HG03520 (cell line): ENCODE measurements around the gene MALL.
"Not testable (repeated sequence)": the region's sequence is repeated elsewhere in the genome, so short reads cannot be mapped to it uniquely, and the experiment has no call there.

ENCODE experiments used
- ATAC-seq: cut with Tn5 transposase; IDR thresholded peaks from one replicate; pipeline ENCODE4 v1.9.1; 2021; ENCODE audit warnings: mild to moderate bottlenecking, moderate library complexity; ENCODE audit not compliant: unreplicated experiment

Gene MALL

DNA sequence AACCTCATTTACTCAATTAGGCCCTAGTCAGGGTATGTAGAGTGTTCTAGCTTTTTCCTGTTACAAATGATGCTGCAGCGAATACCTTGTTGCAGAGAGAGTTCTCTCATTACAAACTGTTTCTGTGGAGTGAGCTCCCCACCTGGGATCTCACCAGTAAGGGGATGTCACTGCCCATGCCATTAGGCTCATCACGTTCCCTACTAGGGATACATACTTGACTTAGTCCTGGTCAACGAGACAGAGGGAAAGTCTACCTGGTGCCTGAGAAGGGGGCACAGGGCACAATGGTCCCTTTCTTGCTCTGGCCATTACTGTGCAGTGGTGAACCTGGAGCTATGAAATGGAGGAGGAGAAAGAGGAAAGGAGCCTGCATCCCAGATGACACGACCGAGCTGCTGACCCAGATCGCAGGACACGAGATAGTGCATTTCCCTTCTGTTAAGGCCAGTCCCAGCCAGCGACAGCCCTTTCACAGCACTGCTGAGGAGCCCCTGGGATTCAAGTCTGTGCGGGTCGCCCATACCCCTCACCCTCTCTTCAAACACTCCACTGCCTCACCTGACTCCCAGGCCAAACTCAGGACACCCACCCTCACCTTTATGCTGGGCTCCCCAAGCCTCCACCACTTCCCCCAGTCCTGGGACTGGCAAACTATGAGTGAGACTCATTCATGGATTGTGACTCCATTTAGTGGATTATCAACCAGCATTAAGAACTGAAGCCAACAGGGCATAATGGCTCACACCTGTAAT lies 16.0 kb downstream of the MALL start:
- ATAC-seq = no peak

DNA sequence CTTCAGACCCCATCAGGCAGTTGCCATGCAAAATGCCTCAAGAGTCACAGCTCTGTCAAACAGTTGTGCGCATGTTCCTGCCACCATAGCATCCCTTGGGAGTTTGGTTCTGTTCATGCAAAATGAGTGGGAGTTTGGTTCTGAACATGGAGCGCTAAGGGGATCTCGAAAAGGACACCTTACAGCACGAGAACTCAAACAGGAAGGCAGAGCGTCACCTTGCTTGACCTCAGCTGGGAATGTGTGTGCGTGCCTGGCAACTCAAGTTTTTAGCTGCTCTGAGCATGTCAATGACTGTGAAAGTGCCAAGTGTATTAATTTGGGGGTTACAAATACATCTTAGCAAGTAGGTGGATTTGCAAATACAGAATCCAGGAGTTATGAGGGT lies 16.6 kb downstream of the MALL start:
- no peak for ATAC-seq

DNA sequence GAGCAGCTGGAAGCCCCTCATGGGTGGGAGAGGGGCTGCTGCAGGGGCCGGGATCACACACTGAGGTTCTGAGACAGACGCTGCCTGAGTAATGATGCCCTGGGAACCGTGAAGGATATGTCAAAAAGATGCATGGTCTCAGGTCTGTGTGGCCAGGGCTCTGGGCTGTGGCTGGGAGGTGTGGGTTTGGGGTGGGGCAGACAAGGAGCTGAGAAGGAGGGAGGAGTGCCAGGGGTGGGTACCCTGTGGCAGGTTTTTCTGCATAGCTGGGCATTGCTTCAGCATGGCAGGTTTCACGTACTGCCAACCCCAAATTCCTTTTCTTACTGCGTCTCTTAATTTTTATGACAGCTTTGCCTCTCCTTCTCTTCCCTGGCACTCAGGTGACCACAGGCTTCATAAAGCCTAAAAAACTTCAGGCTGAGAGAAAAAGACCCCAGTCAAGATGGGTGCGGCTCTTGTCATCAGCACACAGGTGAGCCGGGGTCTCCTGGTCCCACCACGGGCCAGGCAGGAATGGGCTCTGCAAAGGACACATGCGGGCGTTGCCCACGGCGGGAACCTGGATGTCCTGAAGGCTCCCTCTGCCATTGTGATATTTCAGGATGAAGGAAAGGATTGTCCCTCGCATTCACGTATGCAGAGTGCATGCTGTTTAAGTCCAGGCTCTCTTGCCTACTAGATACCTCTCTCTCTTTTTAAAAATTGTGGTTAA lies 18.0 kb downstream of the MALL start:
- no peak for ATAC-seq

DNA sequence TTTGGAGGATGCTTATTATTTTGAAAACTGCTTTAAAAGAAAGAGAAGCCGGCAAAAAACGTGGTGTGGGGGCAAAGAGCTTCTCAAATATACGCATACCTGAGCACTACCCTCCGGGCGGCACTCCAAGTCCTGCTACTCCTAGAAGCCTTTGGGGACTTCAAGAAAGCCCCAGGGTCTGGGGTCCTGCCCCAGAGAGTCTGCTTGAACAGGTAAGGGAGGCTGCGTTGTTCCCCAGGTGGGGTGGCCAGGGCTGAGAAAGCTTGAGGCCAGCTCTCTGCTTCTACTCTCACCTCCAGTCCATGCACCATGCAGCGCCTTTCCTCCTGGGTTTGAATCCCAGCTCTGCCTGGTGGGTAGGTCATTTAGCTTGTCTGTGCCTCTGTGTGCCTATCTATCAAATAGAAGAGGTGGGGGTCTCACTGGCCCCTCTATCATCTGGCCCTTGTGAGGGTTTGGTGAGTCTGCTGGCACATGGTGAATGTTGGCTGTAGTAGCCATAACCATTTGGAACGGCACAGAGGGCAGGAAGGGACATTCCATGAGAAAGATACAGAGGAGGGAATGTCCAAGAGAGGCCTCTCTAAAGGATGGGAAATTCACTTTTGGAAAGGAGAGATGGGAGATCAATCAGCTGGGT lies 19.5 kb downstream of the MALL start:
- ATAC-seq = no peak

DNA sequence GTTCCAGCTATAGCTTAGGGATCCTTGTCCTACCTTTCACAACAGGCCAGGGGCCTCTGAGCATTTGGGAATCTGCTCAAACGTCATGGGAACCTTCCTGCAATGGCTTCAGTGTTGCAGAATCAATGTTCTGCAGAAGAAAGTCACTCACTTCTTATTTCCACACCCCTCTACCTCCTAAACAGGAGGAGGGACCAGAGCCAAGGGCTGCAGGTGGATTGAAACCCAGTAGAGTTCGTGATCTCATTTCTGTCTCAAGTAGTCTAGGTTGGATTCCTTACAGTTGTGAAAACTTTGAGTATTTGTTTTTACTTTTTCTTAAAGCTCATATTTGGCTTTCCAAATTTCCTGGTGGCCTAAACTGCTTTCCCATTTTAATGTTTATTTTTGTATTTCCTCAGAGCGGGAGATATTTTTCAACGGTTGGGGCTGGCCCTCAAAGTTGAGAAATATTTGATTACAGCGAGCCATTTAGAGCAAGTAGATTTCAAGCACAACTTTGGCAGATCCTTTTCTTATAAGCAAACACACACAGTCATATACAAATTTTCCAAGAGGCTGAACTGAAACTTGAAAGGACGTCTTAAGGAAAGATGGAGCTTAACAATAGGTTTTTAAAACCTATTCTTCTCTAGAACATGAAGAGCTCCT lies 20.6 kb downstream of the MALL start:
- not testable (repeated sequence) for ATAC-seq

DNA sequence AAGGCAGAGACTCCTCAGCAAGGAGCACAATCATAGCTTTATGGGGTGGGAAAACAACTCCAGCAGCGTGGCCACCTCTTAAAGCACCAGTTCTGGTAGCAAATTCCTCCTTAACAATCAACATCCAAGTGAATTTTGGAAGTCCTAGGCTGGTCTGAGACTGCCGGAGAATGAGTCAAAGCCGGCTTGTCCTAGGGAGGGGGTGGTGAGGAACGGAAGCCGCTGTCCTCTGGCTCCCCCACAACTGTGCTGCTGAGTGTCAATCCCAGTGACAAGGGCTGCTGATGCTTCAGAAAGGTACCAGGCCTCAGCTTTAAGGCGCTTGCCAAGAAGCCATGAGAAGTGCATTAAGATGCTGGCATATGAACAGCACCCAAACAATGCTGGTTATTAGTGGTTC lies 21.7 kb downstream of the MALL start:
- not testable (repeated sequence) for ATAC-seq

DNA sequence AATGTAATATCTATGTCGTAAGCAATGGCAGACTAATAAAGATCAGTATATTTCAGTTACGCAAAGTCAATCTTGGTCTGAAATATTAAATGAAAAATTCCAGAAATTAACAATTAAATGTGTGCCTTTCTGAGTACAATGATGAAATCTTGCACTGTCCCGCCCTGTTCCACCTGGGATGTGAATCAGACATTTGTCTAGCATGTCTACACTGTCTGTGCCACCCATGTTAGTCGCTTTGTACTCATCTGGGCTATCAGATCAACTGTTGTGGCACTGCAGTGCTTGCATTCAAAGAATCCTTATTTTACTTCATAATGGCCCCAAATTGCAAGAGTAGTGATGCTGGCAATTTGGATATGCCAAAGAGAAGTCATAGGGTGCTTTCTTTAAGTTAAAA lies 25.5 kb downstream of the MALL start:
- not testable (repeated sequence) for ATAC-seq

DNA sequence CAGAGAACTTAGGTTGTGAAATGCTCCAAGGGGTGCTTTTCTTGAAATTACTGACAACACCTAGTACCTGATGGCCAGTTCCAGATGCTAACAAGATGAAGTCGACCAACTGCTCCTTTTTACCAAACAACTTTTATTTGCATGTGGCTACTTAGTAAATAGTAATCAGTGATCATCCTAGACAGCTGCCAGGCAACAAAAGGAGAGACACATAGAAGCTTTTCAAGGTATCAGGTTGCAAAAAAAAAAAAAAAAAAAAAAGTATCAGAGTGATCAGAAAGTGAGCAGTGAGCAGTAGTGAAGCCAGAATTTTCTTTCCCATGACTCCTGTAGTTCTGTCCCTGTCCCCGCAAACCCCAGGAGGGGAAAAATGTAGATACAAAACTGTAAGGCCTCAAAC lies 31.9 kb downstream of the MALL start:
- not testable (repeated sequence) for ATAC-seq

DNA sequence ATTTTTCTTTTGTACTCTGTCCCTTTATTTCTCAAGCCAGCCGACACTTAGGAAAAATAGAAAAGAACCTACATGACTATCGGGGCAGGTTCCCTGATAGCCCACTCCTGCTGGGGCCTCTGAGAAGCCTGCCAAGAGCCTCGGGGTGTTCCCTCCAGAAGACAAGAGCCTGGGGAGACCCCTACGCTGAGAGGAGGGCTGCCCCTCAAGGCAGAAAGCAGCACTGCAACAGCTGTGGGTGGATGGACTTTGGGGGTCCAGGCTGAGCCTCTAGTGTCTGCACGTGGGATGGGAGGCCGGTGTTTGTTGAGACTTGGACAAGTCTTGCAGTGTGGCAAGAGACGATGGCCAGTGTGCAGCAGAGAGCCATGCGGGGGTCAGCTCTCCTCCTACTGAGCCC lies 32.5 kb downstream of the MALL start:
- not testable (repeated sequence) for ATAC-seq

DNA sequence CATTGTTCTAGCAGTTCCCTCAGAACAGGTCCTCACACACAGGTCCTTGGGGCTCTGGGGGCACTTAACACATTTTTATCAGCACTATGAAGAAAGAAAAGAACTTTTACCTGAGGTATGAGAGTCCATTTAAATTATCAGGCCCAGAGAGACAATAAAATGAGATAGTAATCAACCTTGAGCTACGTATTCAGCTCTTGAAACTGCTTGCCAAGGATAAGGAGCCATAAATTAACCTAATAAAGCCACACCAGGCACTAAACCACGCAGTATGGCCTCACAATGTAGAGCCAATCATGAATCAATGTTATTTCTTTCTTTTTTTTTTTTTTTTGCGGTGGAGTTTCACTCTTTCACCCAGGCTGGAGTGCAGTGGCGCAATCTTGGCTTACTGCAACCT lies 37.5 kb downstream of the MALL start:
- not testable (repeated sequence) for ATAC-seq

DNA sequence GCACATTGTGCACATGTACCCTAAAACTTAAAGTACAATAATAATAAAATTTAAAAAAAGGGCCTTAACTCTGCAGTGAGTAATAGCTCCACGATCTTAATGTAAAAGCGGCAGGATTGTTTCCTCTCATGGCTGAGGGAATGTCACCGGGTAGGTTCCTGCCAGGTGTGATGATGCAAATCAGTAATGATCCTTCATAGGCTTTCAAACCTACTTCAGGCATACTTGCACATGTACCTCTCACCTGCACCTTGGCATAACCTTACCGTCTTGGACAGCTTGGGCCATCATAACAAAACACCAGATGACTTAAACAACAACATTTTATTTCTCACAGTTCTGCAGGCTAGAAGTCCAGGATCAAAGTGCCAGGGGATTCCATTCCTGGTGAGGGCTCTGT lies 39.7 kb downstream of the MALL start:
- not testable (repeated sequence) for ATAC-seq

DNA sequence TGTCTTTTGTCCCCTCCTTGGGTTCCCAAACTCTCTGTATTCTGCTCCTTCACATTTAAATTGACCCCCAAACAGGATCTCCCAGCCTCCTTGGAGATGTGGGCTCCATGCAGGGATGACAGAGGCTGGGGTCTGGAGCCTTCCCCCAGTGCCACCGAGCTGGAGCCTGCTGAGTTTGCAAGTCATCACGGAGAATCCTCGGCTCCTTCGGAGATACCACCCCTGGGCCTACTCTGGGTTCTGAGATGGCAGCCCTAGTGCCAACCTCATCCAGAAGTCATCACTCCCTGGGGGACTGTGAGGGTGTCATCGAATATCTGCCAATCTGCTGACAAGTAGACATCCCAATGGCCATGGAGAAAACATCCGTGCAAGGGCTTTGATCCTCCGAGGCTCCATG lies 45.8 kb downstream of the MALL start:
- ATAC-seq = not testable (repeated sequence)

DNA sequence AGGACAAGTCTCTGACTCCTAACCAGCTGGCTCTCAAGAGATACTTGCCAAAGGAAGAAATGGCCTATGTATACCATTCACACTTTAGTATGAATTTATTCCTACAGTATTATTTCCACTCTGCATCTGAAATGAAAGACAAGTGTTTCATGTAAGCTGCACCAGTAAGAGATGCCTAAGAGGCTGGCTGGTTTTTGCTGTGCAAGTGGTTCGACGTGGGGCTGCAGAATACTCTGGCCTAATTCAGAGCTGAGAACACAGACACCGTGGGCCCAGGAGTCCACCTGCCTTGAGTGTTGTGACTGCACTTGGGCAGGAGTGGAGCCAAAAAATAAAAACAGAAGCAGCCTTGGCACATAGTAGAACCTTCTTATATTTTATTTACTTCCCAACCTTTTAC lies 47.5 kb downstream of the MALL start:
- ATAC-seq = not testable (repeated sequence)

DNA sequence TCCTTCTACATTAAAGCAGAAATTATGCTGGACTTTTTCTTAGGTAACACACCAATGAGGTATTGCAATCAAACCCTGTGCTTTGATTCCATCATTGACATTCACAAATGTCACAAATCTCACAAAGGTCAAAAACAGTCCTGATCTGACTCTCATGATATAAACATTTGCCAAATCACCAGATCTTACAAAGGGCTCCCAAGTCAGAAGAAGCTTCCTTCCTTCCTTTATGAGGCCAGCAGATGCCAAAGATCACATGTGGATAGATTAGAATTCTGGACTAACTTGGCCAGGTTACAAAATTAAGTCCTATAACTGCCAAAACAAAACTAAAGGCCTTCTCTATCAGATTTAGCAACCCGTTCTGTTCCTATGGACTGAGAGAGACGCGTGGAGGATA lies 53.3 kb downstream of the MALL start:
- not testable (repeated sequence) for ATAC-seq

DNA sequence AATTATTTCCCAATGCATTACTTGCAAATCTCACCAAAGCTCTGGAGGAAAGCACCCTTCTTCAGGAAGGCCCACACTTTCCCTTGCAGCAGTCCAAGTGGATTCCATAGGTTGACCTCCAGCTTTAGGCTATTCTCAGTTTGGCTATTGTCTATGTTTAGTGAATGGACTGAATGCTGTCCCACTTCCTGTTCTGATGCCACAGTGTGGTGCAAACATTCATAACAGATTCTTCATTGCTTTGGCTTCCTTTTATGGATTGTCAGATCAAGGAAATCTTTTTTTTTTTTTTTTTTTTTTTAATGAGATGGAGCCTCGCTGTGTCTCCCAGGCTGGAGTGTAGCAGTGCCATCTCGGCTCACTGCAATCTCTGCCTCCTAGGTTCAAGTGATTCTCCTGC lies 55.1 kb downstream of the MALL start:
- not testable (repeated sequence) for ATAC-seq

DNA sequence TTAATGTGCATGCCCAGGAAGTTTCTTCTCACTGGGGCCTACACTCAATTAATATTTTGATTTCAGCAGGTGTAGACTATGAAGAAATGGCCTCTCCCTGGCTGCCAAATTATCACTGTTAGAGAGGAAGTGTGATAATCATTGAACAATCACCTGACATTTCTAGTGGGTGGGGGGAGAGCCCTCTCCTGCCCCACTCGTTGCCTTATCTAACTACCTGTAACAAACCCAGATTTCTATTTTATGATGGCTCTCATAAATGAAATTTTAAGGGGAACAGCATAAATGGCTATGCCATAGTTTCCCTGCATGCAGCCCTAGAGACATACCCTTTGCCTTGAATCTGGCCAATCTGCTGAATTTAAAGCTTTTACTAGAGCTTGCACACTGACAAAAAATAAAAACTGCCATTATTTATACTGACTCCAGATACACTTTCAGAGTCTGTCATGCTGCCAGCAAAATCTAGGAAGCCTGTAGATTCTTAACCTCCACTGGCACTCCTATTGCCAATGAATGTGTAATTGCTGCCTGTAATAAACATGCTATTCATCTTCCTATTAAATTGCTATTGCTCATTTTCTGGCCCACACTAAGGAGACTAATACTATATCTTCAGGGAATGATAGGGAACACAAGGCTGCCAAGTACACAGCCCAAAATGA lies 55.8 kb downstream of the MALL start:
- ATAC-seq = not testable (repeated sequence)

DNA sequence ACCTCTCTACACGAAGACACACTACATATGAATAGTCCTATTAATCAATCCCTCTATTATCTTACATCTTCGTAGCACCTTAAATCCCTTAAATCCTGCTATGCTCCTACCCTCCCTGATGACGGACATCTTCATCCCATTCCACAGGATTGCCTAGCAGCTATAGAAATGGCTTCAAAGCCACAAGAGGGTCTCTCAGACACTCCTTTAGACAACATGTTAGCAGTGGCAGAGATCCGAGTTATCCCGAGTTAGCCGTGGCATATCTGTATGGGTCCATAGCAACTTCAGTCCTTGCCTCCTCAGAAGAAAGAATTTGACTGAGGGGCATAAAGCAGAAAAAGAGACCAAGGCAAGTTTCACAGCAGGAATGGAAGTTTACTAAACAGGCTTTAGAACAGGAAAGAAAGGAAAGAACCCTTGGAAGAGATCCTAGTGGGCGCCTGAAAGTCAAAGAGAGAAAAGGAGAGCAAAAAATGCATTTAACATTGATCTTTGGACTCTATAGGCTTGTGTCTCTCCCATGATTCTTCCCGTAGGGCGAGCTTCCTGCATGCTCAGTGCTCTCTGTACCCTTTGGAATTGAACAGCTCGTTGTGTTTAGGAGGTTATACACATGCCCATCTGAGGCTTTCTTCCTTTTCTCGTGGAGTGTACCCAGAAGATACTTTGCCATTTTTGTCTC lies 56.5 kb downstream of the MALL start:
- ATAC-seq = not testable (repeated sequence)

DNA sequence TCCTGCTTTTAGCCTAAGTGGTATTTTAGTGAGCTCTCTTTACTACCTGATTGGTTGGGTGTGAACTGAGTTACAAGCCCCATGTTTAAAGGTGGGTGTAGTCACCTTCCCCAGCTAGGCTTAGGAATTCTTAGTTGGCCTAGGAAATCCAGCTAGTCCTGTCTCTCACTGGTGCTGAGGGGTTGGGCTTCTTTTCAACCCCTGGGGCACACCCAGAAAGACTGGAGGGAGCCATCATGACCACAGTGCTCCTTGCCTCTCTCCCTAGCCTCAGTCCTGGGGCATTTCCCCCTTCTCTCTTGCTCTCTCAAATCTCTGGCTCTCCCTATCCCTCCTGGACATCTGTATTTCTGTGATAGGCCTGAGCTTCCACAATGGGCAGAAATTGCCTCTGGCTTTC lies 57.6 kb downstream of the MALL start:
- ATAC-seq = not testable (repeated sequence)

DNA sequence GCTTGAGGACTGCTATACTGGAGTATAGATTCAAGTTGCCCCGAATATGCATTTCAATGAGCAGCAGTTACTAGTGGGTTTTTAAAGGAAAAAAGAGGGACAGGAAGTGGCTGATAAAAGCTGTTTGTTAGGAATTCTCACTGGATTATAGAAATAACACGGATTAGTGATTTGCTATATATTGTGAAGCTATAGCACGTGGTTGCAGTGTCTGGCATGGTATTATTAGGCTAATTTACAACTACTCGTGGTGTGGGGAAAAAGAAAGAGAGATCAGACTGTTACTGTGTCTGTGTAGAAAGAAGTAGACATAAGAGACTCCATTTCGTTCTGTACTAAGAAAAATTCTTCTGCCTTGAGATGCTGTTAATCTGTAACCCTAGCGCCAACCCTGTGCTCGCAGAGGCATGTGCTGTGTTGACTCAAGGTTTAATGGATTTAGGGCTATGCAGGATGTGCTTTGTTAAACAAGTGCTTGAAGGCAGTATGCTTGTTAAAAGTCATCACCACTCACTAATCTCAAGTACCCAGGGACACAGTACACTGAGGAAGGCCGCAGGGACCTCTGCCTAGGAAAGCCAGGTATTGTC lies 59.7 kb downstream of the MALL start:
- not testable (repeated sequence) for ATAC-seq
